CD4-positive, CD25-positive, alpha-beta regulatory T cell (primary cell): ENCODE results near the gene SPDYC. TPM values are rescaled to one million over a fixed set of nuclear protein-coding genes. Genes with fewer than 3 reads are reported as not detected.

Experiments
- ATAC-seq, 2 donors: fragments of 150-1000 bp; cut with Tn5 transposase; one replicate each; pipeline ENCODE4 v1.10.0; 2021; ENCODE audit warnings: low read depth in 2 of 2, moderate number of reproducible peaks in 2 of 2, moderate library complexity in 1 of 2
- DNase-seq, 3 donors: peaks; one replicate each; pipeline versions ENCODE4 v3.0.0 to v3.0.0-alpha.2; 2012 to 2022; ENCODE audit warnings: mixed read lengths in 1 of 3
- H3K27ac ChIP-seq: one replicate; pipeline ENCODE4 v1.7.0; 2013; ENCODE audit warnings: mild to moderate bottlenecking, low read length; ENCODE audit not compliant: insufficient read depth, poor library complexity, severe bottlenecking
- H3K27me3 ChIP-seq: one replicate; pipeline ENCODE4 v1.7.0; 2013; ENCODE audit warnings: low read length; ENCODE audit not compliant: control insufficient read depth, insufficient read depth
- H3K36me3 ChIP-seq: one replicate; pipeline ENCODE4 v1.7.0; 2013; ENCODE audit warnings: mild to moderate bottlenecking, low read length, moderate library complexity; ENCODE audit not compliant: control insufficient read depth, insufficient read depth
- H3K4me1 ChIP-seq: 2 replicates; pipeline ENCODE4 v1.7.0; 2013; ENCODE audit warnings: mild to moderate bottlenecking, low read length; ENCODE audit not compliant: insufficient read depth, control insufficient read depth, poor library complexity, severe bottlenecking
- H3K4me3 ChIP-seq: one replicate; pipeline ENCODE4 v1.7.0; 2013; ENCODE audit warnings: low read depth, mild to moderate bottlenecking, low read length, moderate library complexity
- H3K9me3 ChIP-seq, 2 experiments: 1 replicate in 1 of 2; 2 replicates in 1 of 2; pipeline ENCODE4 v1.7.0; 2013; ENCODE audit warnings: low read length in 2 of 2, mild to moderate bottlenecking in 1 of 2, moderate library complexity in 1 of 2; ENCODE audit not compliant: control insufficient read depth in 2 of 2
- H3K27ac Mint-ChIP-seq, 3 donors: one replicate each; pipeline ENCODE4 v1.8.0; 2020 to 2022; ENCODE audit warnings: mild to moderate bottlenecking in 3 of 3, mixed read lengths in 3 of 3, moderate library complexity in 2 of 3
- H3K27me3 Mint-ChIP-seq: one replicate; pipeline ENCODE4 v1.8.0; 2022; ENCODE audit warnings: mild to moderate bottlenecking, mixed read lengths
- H3K36me3 Mint-ChIP-seq: one replicate; pipeline ENCODE4 v1.8.0; 2020; ENCODE audit warnings: mixed read lengths
- H3K4me1 Mint-ChIP-seq, 4 donors: one replicate each; pipeline ENCODE4 v1.8.0; 2020 to 2022; ENCODE audit warnings: mixed read lengths in 4 of 4, mild to moderate bottlenecking in 1 of 4
- H3K4me3 Mint-ChIP-seq, 4 donors: one replicate each; pipeline ENCODE4 v1.8.0; 2020 to 2022; ENCODE audit warnings: mild to moderate bottlenecking in 4 of 4, mixed read lengths in 4 of 4, moderate library complexity in 3 of 4
- H3K9me3 Mint-ChIP-seq, 7 donors: one replicate each; pipeline ENCODE4 v1.8.0; 2020 to 2022; ENCODE audit warnings: mixed read lengths in 7 of 7, mild to moderate bottlenecking in 3 of 7, moderate library complexity in 2 of 7
- polyA plus RNA-seq, 4 donors: library from polyadenylated mRNA; unstranded; fragments of 300-500 nt; fragmentation: Illumina TruSeq; gene quantifications; one replicate each; pipeline ENCODE4 v1.2.3, GENCODE V29; 2021
- total RNA-seq: library from RNA; stranded (reverse); gene quantifications from one replicate; pipeline ENCODE4 v1.2.3, GENCODE V29; 2022

The SPDYC gene, protein sequence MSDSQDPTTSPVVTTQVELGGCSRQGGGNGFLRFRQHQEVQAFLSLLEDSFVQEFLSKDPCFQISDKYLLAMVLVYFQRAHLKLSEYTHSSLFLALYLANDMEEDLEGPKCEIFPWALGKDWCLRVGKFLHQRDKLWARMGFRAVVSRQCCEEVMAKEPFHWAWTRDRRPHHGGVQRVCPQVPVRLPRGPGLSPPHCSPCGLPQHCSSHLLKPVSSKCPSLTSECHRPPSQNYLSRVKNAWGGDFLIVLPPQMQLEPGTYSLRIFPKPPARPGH
- total RNA-seq (not detected), polyA plus RNA-seq (not detected)

DNA sequence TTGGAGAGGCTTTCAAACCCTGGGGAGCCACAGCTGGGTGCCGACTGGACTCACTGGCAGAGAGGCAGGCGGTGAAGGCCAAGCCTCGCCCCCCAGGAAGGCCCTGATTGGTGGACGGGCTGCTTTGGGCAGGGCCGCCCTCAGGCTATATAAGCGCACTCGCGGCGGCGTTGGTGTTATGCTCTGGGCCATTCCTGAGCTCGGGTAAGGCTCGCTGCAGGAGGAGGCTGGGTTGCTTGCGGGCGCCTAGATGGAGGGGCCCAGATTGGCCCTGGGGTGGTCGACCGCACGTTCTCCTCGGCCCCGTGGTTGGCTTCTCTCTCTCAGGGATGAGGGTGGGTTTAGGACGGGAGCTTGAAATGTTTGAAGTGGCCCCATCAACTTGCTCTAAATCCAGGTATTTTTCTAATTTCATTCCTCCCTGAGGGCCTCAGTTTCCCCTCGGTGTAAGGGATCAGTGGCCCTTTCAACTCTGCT is at the start of gene SPDYC:
SPDYC (plus strand) TSS at position 176 of the 477 bp plus-strand sequence. CDS start 1,125 bp downstream, outside the sequence.
- Histone ChIP-seq H3K4me3 (no peak within 1 kb of the TSS), H3K4me1 (peaks cover 6% of the 10 kb centered on the region), H3K9me3 (no peaks in the 10 kb centered on the region), H3K27me3 (no peaks in the 10 kb centered on the region), H3K36me3 (no peaks in the 10 kb centered on the region), H3K27ac (no peak within 1 kb of the TSS)
- DNase-seq: no peak
- peak within 1 kb of the TSS; percentile 52 to 95 (median 87) for H3K27ac Mint-ChIP-seq
- peaks cover 0 to 10% (median 5%) of the 10 kb centered on the region in 4 donors for H3K4me1 Mint-ChIP-seq
- H3K4me3 Mint-ChIP-seq: no peak within 1 kb of the TSS
- no peaks in the 10 kb centered on the region for H3K36me3 Mint-ChIP-seq
- no peak for ATAC-seq
- H3K9me3 Mint-ChIP-seq: peaks cover 0 to 2% (median 0%) of the 10 kb centered on the region in 7 donors
- H3K27me3 Mint-ChIP-seq: no peaks in the 10 kb centered on the region

DNA sequence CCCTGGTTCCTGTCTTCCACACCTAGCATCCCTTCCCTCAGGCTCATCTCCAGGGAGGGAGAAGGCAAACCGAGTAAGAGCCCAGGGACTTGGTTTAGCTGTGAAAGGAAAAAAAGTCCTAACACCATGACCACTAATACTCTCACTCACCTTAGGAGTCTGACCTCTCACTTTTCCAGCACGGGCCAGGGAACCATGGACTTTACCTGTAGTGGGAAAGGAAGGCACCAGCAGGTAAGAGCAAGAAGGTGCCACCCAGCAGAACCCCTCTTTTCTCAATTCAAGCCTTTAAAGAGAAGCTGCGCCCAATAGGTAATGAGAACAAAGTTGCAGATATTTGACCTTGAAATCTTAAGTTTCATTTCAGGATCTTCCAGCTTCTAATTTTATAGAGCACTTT is 49.2 kb upstream of the SPDYC start:
- no peaks in the 10 kb centered on the region for H3K27me3 ChIP-seq
- ATAC-seq (no peak), DNase-seq (no peak)
- H3K4me3 ChIP-seq: peak overlapping the region; percentile 98
- peaks cover 35% of the 10 kb centered on the region for H3K36me3 Mint-ChIP-seq
- peak overlapping the region; percentile 96 for H3K27ac ChIP-seq
- peaks cover 10 to 66% (median 28%) of the 10 kb centered on the region in 4 donors for H3K4me1 Mint-ChIP-seq
- H3K36me3 ChIP-seq: peaks cover 45% of the 10 kb centered on the region
- peaks cover 43% of the 10 kb centered on the region for H3K4me1 ChIP-seq
- H3K9me3 Mint-ChIP-seq: peaks cover 0 to 1% (median 0%) of the 10 kb centered on the region in 7 donors
- H3K4me3 Mint-ChIP-seq: peak overlapping the region; percentile 95 to 99 (median 96)
- H3K27ac Mint-ChIP-seq: peak overlapping the region; percentile 48 to 100 (median 99)
- peaks cover 5% of the 10 kb centered on the region for H3K27me3 Mint-ChIP-seq
- no peaks in the 10 kb centered on the region for H3K9me3 ChIP-seq

DNA sequence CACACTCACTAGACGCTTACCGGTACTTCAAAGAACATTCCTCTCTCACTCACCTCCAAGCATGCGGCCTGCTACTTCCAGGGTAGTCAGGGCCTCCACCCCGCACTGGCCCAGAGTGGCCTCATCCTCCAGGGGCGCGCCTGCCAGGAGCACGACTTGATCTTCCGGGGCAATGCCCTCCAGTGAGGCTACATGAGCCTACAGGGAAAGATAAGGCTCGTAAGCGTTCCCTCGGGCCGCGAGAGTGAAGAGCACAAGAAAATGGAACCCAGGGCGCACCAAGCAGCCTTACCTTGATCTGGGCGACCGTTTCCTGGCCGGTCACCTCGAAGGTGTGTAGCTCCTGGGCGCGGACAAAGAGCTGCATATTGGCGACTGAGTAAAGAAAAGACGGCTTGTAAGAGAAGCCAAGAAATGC is 48.6 kb upstream of the SPDYC start:
- peaks cover 10 to 61% (median 28%) of the 10 kb centered on the region in 4 donors for H3K4me1 Mint-ChIP-seq
- peaks cover 37% of the 10 kb centered on the region for H3K36me3 Mint-ChIP-seq
- H3K4me3 Mint-ChIP-seq: peak overlapping the region; percentile 95 to 99 (median 96)
- peak overlapping the region; percentile 99 to 100 (median 100) for H3K27ac Mint-ChIP-seq
- H3K36me3 ChIP-seq: peaks cover 52% of the 10 kb centered on the region
- no peaks in the 10 kb centered on the region for H3K27me3 ChIP-seq
- peaks cover 5% of the 10 kb centered on the region for H3K27me3 Mint-ChIP-seq
- H3K9me3 Mint-ChIP-seq: peaks cover 0 to 1% (median 0%) of the 10 kb centered on the region in 7 donors
- H3K4me3 ChIP-seq: peak overlapping the region; percentile 98
- ATAC-seq: no peak
- H3K9me3 ChIP-seq: no peaks in the 10 kb centered on the region
- H3K4me1 ChIP-seq: peaks cover 37% of the 10 kb centered on the region
- H3K27ac ChIP-seq: peak overlapping the region; percentile 96
- DNase-seq: peak in 2 of 3 donors; percentile 18 to 50

DNA sequence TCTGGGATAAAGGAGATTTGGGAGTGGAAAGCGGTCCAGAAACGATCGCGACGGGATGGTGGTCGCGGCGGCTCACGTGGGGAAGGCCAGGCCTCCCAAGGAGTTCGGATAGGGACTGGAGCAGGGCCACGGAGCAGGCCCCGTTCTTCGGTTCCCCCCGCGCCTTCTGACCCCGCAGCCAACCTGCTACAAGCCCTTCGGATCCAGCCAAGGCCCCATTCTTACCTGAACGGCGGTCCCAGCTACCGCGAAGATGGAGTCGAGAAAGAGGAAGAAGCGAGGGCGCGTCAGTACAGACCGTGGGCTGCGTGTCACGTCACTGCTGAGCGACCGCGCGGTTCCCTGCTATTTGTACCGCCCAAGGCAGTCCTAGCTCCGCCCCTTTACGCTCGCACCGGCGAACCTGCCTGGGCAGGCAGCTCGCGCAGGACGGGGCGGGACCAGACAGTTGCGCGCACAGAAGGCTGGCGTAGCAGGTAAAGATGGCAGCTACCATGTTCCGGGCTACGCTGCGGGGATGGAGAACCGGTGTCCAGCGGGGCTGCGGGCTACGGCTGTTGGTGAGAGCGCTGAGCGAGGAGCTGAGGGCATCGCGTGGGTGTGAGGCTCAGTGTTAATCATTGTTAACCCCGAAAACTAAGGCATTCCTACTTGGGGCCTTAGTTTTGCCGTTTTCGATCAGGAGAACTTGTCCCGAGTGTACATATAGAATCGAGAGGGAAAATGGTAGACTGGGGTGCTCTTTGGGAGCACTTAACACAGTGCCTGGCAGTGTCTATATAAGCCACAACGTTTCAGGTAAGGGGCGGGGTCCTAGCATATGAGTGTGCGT is 48.0 kb upstream of the SPDYC start, which contains the start of the genes FAU and MRPL49:
FAU (minus strand) TSS at position 270 of the 832 bp plus-strand sequence. CDS start 321 bp downstream, outside the sequence.
MRPL49 (plus strand) TSS at position 457 of the 832 bp plus-strand sequence; CDS start at position 483, 26 bp downstream.
- peaks cover 5% of the 10 kb centered on the region for H3K27me3 Mint-ChIP-seq
- no peaks in the 10 kb centered on the region for H3K9me3 ChIP-seq
- H3K27ac ChIP-seq: peak within 1 kb of the TSS; percentile 96
- peaks cover 57% of the 10 kb centered on the region for H3K36me3 ChIP-seq
- peaks cover 43% of the 10 kb centered on the region for H3K36me3 Mint-ChIP-seq
- ATAC-seq (peak; percentile 82 to 83), DNase-seq (peak; percentile 98 to 99 (median 98))
- H3K4me3 Mint-ChIP-seq: peak within 1 kb of the TSS; percentile 95 to 99 (median 96)
- H3K27ac Mint-ChIP-seq: peak within 1 kb of the TSS; percentile 99 to 100 (median 100)
- H3K4me1 ChIP-seq: peaks cover 31% of the 10 kb centered on the region
- peaks cover 0 to 1% (median 0%) of the 10 kb centered on the region in 7 donors for H3K9me3 Mint-ChIP-seq
- peaks cover 10 to 57% (median 26%) of the 10 kb centered on the region in 4 donors for H3K4me1 Mint-ChIP-seq
- H3K27me3 ChIP-seq: no peaks in the 10 kb centered on the region
- H3K4me3 ChIP-seq: peak within 1 kb of the TSS; percentile 98

DNA sequence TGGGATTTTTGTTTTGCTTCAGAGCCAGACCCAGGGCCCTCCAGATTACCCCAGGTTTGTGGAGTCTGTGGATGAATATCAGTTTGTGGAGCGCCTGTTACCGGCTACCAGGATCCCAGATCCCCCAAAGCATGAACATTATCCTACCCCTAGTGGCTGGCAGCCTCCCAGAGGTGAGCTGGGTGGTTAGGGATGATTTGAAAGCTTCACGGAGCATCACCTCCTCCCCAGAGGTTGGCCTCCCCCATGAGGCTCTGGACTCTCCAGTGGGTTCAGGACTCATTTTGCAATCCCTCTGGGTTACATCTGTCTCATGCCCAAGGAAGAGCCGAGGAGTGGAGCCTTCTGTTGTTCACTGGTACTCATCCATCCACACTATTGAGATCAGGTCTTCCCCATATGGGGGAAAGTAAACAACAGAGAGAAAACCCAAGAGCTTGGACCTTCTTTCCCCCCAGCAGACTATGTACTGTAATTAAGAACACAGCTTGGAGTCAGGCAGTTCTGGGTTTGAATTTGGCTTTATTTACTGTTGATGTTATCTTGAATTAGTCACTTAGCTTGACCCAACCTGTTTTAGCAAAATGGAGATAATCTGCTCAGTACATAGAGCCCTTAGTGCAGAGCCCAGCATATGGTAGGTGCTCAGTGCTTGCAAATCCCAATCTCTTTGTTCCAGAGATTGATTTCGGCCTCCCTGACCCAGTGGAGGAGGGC is 45.4 kb upstream of the SPDYC start:
- Mint-ChIP-seq H3K36me3 (peaks cover 31% of the 10 kb centered on the region), H3K27ac (peak overlapping the region; percentile 9 to 80 (median 14)), H3K4me3 (peak overlapping the region; percentile 65 to 85 (median 74)), H3K27me3 (no peaks in the 10 kb centered on the region), H3K4me1 (peaks cover 6 to 45% (median 17%) of the 10 kb centered on the region in 4 donors), H3K9me3 (peaks cover 0 to 1% (median 0%) of the 10 kb centered on the region in 7 donors)
- DNase-seq (no peak), ATAC-seq (no peak)
- Histone ChIP-seq H3K9me3 (no peaks in the 10 kb centered on the region), H3K27me3 (no peaks in the 10 kb centered on the region), H3K36me3 (peaks cover 67% of the 10 kb centered on the region), H3K4me3 (no peak overlapping the region), H3K4me1 (peaks cover 25% of the 10 kb centered on the region), H3K27ac (no peak overlapping the region)

DNA sequence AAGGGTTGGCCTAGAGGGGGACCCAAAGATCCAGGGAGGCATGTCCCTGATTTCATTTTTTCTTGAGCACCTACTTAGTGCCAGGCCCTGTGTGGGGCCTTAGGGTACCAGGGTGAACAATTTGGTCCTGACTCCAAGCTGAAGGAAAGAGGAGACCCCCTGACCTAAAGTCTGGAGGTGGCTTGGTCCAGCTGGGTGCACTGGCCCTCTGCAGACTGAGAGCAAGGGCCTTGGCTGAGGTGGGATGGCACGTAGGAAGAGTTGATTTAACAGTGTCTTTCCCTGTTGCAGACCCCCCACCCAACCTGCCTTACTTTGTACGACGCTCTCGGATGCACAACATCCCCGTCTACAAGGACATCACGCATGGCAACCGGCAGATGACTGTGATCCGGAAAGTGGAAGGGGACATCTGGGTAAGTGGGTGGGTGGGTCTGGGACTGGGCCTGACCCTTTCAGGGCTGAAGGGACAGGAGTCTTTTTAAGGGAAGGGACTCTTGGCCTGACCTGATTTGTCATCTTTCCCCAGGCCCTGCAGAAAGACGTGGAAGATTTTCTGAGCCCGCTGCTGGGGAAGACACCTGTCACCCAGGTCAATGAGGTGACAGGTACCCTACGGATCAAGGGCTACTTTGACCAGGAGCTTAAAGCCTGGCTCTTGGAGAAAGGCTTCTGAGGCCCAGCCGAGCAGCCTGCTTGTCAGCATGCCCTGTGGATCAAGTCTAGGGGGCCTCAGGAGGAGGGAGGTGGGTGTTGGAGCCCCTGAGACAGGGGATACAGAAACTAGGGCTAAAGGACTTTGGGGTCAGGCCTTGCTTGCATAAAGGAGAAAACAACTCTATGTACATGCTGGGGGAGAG is 44.6 kb upstream of the SPDYC start:
- no peak for ATAC-seq
- Mint-ChIP-seq H3K36me3 (peaks cover 23% of the 10 kb centered on the region), H3K4me1 (peaks cover 6 to 37% (median 17%) of the 10 kb centered on the region in 4 donors), H3K9me3 (peaks cover 0 to 1% (median 0%) of the 10 kb centered on the region in 7 donors), H3K4me3 (peak overlapping the region in 2 of 4 donors; percentile 7 to 78), H3K27me3 (no peaks in the 10 kb centered on the region), H3K27ac (peak overlapping the region in 1 of 3 donors; percentile 25)
- no peak overlapping the region for H3K4me3 ChIP-seq
- no peak overlapping the region for H3K27ac ChIP-seq
- no peaks in the 10 kb centered on the region for H3K27me3 ChIP-seq
- H3K4me1 ChIP-seq: peaks cover 22% of the 10 kb centered on the region
- peaks cover 67% of the 10 kb centered on the region for H3K36me3 ChIP-seq
- DNase-seq: no peak
- H3K9me3 ChIP-seq: no peaks in the 10 kb centered on the region
